GM18508 (cell line): ENCODE data around the gene CRIP1.
A peak's percentile ranks its signal among the peaks of the same experiment; 100 is the strongest.

Experiments
- ATAC-seq: cut with Tn5 transposase; IDR thresholded peaks from one replicate; pipeline ENCODE4 v1.9.1; 2021; ENCODE audit warnings: moderate number of reproducible peaks; ENCODE audit not compliant: insufficient read depth, unreplicated experiment

CRIP1 gene

GRCh38 chr14:105490572-105491365 lies 4.1 kb downstream of the CRIP1 start, which contains the start of gene TEDC1:
TSS of gene TEDC1 (plus strand) at chr14:105491246. CDS start at chr14:105491376, 130 bp downstream.
- peak; percentile 77 for ATAC-seq

- no peak for ATAC-seq
Observed at GRCh38 chr14:105491366-105491973, 4.8 kb downstream of the CRIP1 start.

GRCh38 chr14:105492031-105492970 lies 5.6 kb downstream of the CRIP1 start:
- ATAC-seq, result no peak

GRCh38 chr14:105492971-105493871 lies 6.5 kb downstream of the CRIP1 start:
- no peak for ATAC-seq

GRCh38 chr14:105493921-105494605 lies 7.4 kb downstream of the CRIP1 start:
- no peak for ATAC-seq

GRCh38 chr14:105494606-105494929 lies 7.9 kb downstream of the CRIP1 start:
- no peak for ATAC-seq

GRCh38 chr14:105495101-105495989 lies 8.7 kb downstream of the CRIP1 start:
- no peak for ATAC-seq

GRCh38 chr14:105495990-105496830 lies 9.5 kb downstream of the CRIP1 start:
- ATAC-seq, result no peak

- no peak for ATAC-seq
Observed at GRCh38 chr14:105496831-105497591, 10.3 kb downstream of the CRIP1 start.

GRCh38 chr14:105497671-105498429 lies 11.2 kb downstream of the CRIP1 start:
- no peak for ATAC-seq

- no peak for ATAC-seq
Observed at GRCh38 chr14:105498430-105499255, 12.0 kb downstream of the CRIP1 start.

- ATAC-seq, result no peak
Observed at GRCh38 chr14:105499256-105500035, 12.8 kb downstream of the CRIP1 start.

GRCh38 chr14:105500036-105500725 lies 13.5 kb downstream of the CRIP1 start:
- ATAC-seq, result no peak

GRCh38 chr14:105500726-105501101 lies 14.0 kb downstream of the CRIP1 start:
- ATAC-seq, result no peak
